Hepatocyte (in vitro differentiated cells): Measurements from ENCODE around the gene IL17RB. TPM values are rescaled to one million over a fixed set of nuclear protein-coding genes. Genes with fewer than 3 reads are reported as not detected.

Experiments
- DNase-seq: peaks from one replicate; pipeline ENCODE4 v3.0.0-alpha.2; 2016; ENCODE audit warnings: low spot score
- H2AFZ ChIP-seq: fragments of 200-600 bp; sonication (generic); 2 replicates; pipeline ENCODE4 v1.6.0; 2016; ENCODE audit warnings: antibody characterized with exemption, mild to moderate bottlenecking
- H3K27ac ChIP-seq: fragments of 200-600 bp; sonication (generic); 2 replicates; pipeline ENCODE4 v1.5.1; 2016; ENCODE audit warnings: mild to moderate bottlenecking
- H3K27me3 ChIP-seq: fragments of 200-600 bp; sonication (generic); 2 replicates; pipeline ENCODE4 v1.6.1; 2016
- H3K36me3 ChIP-seq: fragments of 200-600 bp; sonication (generic); replicated peaks from 2 replicates; pipeline ENCODE4 v1.5.1; 2016; ENCODE audit warnings: low read depth; ENCODE audit not compliant: insufficient read depth
- H3K4me1 ChIP-seq: fragments of 200-600 bp; sonication (generic); 2 replicates; pipeline ENCODE4 v1.5.1; 2016; ENCODE audit warnings: mild to moderate bottlenecking, moderate library complexity; ENCODE audit not compliant: insufficient read depth
- H3K4me2 ChIP-seq: fragments of 200-600 bp; sonication (generic); 2 replicates; pipeline ENCODE4 v1.6.0; 2016
- H3K4me3 ChIP-seq: fragments of 200-600 bp; sonication (generic); 2 replicates; pipeline ENCODE4 v1.5.1; 2016; ENCODE audit warnings: mild to moderate bottlenecking
- H3K79me2 ChIP-seq: fragments of 200-600 bp; sonication (generic); 2 replicates; pipeline ENCODE4 v1.6.0; 2017; ENCODE audit warnings: mild to moderate bottlenecking
- H3K9me2 ChIP-seq: fragments of 200-600 bp; sonication (generic); replicated peaks from 2 replicates; pipeline ENCODE4 v1.6.0; 2017; ENCODE audit warnings: mild to moderate bottlenecking; ENCODE audit not compliant: insufficient read depth
- H3K9me3 ChIP-seq: fragments of 200-600 bp; sonication (generic); 2 replicates; pipeline ENCODE4 v1.5.1; 2016; ENCODE audit warnings: low read depth, mild to moderate bottlenecking
- H4K20me1 ChIP-seq: fragments of 200-600 bp; sonication (generic); 2 replicates; pipeline ENCODE4 v1.6.0; 2016; ENCODE audit warnings: mild to moderate bottlenecking; ENCODE audit not compliant: insufficient read depth, poor library complexity, severe bottlenecking
- EZH2 ChIP-seq: fragments of 200-600 bp; sonication (generic); IDR thresholded peaks from 2 replicates; pipeline ENCODE4 v1.6.1; 2016; ENCODE audit warnings: antibody characterized with exemption, mild to moderate bottlenecking, borderline replicate concordance
- EZH2phosphoT487 ChIP-seq: fragments of 200-600 bp; sonication (generic); IDR thresholded peaks from one replicate; pipeline ENCODE4 v1.6.1; 2018; ENCODE audit warnings: antibody characterized with exemption, mild to moderate bottlenecking, low read depth, moderate library complexity; ENCODE audit not compliant: unreplicated experiment, severe bottlenecking
- WGBS: methylation state at CpG from one replicate; pipeline ENCODE4 v1.1.6; 2016; ENCODE audit warnings: low lambda C conversion rate; ENCODE audit errors: missing lambda C conversion rate; 5-methylcytosine and 5-hydroxymethylcytosine counted together
- polyA plus RNA-seq: library from polyadenylated mRNA; unstranded; fragments of >200 nt; fragmentation: Nextera tagmentation; extraction: Ambion mirVana; gene quantifications from 2 replicates; pipeline ENCODE4 v1.2.1, GENCODE V29; 2016
- total RNA-seq: library from RNA; depleted of rRNA; stranded (reverse); fragments of >200 nt; gene quantifications from 2 replicates; pipeline ENCODE4 v1.2.3, GENCODE V29; 2014
- TF ChIP-seq, protein P1 (sequence below): fragments of 200-600 bp; sonication (generic); IDR thresholded peaks from 2 replicates; pipeline ENCODE4 v1.5.1; 2016; ENCODE audit warnings: antibody characterized with exemption, mild to moderate bottlenecking; ENCODE audit not compliant: poor library complexity

Gene IL17RB
- total and polyA plus RNA-seq, 2 experiments from 2014 or later, result 14.1 to 17.4 TPM

DNA sequence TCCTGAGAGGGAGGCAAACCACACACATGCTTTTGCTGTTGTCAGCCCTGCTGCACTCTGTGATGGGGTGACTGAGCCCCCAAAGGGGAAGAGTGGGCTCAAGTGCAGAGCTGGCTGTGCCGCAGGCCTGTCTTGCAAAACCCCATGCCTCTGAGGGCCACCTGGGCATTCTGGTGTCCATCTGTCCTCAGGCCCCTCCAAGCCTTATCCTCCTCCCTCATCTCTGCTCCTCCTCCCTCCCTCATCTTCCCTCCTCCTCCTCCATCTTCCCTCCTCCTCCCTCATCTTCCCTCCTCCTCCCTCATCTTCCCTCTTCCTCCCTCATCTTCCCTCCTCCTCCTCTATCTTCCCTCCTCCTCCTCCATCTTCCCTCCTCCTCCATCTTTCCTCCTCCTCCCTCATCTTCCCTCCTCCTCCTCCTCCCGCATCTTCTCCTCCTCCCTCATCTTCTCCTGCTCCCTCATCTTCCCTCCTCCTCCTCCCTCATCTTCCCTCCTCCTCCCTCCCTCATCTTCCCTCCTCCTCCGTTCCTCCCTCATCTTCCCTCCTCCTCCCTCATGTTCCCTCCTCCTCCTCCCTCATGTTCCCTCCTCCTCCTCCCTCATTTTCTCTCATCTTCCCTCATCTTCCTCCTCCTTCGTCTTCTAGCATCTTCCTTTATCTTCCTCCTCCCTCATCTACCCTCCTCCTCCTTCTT, 40.8 kb upstream of the IL17RB start:
- Histone ChIP-seq H4K20me1 (no peaks in the 10 kb centered on the region), H2AFZ (no peak overlapping the region), H3K27me3 (no peaks in the 10 kb centered on the region), H3K79me2 (no peaks in the 10 kb centered on the region), H3K4me1 (peaks cover 25% of the 10 kb centered on the region), H3K4me3 (no peak overlapping the region), H3K36me3 (no peaks in the 10 kb centered on the region), H3K4me2 (no peak overlapping the region), H3K9me3 (no peaks in the 10 kb centered on the region), H3K9me2 (no peaks in the 10 kb centered on the region), H3K27ac (no peak overlapping the region)
- no peak for DNase-seq
- WGBS, result 100% methylated on average over 1 of the region's 4 CpGs
- no peak for TF ChIP-seq EZH2
- TF ChIP-seq, protein P1, sequence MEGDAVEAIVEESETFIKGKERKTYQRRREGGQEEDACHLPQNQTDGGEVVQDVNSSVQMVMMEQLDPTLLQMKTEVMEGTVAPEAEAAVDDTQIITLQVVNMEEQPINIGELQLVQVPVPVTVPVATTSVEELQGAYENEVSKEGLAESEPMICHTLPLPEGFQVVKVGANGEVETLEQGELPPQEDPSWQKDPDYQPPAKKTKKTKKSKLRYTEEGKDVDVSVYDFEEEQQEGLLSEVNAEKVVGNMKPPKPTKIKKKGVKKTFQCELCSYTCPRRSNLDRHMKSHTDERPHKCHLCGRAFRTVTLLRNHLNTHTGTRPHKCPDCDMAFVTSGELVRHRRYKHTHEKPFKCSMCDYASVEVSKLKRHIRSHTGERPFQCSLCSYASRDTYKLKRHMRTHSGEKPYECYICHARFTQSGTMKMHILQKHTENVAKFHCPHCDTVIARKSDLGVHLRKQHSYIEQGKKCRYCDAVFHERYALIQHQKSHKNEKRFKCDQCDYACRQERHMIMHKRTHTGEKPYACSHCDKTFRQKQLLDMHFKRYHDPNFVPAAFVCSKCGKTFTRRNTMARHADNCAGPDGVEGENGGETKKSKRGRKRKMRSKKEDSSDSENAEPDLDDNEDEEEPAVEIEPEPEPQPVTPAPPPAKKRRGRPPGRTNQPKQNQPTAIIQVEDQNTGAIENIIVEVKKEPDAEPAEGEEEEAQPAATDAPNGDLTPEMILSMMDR, result no peak
- TF ChIP-seq EZH2phosphoT487, result no peak

DNA sequence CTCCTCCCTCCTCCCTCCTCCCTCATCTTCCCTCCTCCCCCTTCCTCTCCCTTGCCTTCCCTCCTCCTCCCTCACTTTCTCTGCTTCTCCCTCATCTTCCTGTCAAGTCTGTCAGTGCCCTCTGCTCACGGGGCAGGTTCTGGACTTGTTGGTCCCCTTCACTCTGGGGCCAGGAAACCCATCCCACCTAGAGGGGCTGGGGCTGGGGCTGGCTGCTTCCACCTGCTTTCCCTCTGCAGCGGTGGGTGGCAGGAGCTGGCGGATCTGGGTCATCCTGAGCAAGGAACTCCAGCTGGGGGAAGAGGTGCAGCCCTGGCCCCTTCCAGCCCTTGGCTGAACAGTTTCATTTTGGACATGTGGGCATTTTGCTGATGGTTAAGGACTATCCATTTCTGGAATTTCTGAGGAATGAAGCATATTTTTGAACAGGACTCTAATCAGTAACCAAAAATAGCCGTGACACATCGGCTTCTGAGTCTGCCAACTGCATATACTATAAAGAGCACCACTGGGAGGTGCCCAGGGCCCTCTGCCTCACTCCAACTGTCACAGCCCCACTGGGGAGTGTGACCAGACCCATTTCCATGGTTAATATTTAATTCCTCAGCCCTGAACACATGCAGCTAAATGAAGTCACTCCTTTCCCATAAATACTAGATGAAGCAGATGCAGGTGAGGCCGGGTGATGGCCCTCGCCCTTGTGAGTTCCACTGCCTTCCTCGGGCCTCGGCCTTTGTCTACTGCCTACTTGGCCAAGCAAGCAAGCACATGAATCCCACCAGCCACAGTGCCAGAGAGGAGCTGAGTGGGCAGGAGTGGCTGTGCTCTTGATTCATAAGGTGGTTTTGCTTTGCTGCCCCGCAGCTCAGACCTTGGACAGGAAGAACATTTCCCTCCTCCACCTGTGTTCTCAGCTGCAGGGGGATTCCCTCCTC, 39.9 kb upstream of the IL17RB start:
- TF ChIP-seq EZH2phosphoT487, result no peak
- TF ChIP-seq, protein P1, result no peak
- DNase-seq, result peak; percentile 60
- peak overlapping the region; percentile 86 for H3K27ac ChIP-seq
- no peaks in the 10 kb centered on the region for H3K9me2 ChIP-seq
- no peaks in the 10 kb centered on the region for H4K20me1 ChIP-seq
- no peak overlapping the region for H3K4me2 ChIP-seq
- WGBS, result 74% methylated on average over 10 of the region's 10 CpGs
- H3K4me1 ChIP-seq, result peaks cover 25% of the 10 kb centered on the region
- H3K9me3 ChIP-seq, result no peaks in the 10 kb centered on the region
- H3K36me3 ChIP-seq, result no peaks in the 10 kb centered on the region
- H2AFZ ChIP-seq, result no peak overlapping the region
- H3K79me2 ChIP-seq, result no peaks in the 10 kb centered on the region
- no peaks in the 10 kb centered on the region for H3K27me3 ChIP-seq
- no peak overlapping the region for H3K4me3 ChIP-seq

DNA sequence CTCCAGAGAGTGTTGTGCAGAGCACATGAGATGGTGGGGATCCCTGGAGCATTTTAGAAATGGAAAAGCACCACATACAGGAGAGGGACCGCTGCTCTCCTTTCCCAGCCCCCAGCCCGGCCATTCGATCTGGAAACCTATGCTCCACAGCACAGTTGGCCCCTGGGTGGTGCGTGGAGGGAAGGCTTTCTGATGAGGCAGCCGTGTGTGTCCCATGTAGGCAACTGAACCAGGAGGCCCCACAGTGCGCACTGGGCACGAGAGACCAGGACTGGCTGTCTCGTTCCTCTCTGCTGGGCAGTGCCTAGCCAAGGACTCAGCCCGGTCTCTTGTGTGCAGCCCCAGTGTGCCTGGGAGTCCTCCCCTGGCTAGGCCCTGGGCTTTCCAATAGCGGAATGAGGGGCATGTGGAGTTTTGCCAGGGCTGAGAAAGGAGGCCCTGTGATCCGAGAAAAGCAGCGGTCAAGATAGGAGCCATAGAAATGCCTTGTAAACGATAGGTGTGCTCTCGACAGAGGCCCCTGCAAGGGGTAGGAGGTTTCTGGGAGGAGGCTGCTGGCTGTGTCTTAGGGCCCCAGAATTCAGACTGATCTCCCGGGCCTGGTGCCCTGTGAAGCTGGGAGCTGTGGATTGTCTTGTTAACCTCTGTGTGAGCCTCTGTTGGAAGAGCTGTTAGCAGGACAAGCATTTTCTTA, 39.1 kb upstream of the IL17RB start:
- Histone ChIP-seq H3K9me3 (no peaks in the 10 kb centered on the region), H3K36me3 (no peaks in the 10 kb centered on the region), H3K4me1 (peaks cover 25% of the 10 kb centered on the region), H3K4me2 (no peak overlapping the region), H3K4me3 (no peak overlapping the region), H3K27me3 (no peaks in the 10 kb centered on the region), H3K79me2 (no peaks in the 10 kb centered on the region), H4K20me1 (no peaks in the 10 kb centered on the region), H3K9me2 (no peaks in the 10 kb centered on the region), H2AFZ (no peak overlapping the region), H3K27ac (peak overlapping the region; percentile 86)
- WGBS, result 73% methylated on average over 15 of the region's 15 CpGs
- TF ChIP-seq EZH2phosphoT487 (no peak), EZH2 (no peak)
- TF ChIP-seq, protein P1, result no peak
- no peak for DNase-seq
